Natural killer cell (primary cell): ENCODE results near the gene IRAK1. TPM values are rescaled to one million over a fixed set of nuclear protein-coding genes. Genes with fewer than 3 reads are reported as not detected.

Experiments used
- total RNA-seq, 4 donors: library from RNA; stranded (reverse); fragments of 120-200 nt in 1 of 4; gene quantifications; one replicate each; pipeline versions ENCODE4 v1.2.3 to v1.2.4, GENCODE V29; 2013 to 2022

The IRAK1 gene
- total RNA-seq, 3 donors from 2014 or later (not counting 1 experiment from before 2014, with no cell fraction given) = 87.5 to 114 (median 107) TPM

Other genes with a start within 250 kb of the IRAK1 start
- gene SRPK3, start 238.9 kb downstream of the IRAK1 start, total RNA-seq = not detected
- gene IDH3G, start 225.5 kb downstream of the IRAK1 start, total RNA-seq = 10 to 100 TPM; 70.1 to 76.5 (median 71.1) TPM
- gene SSR4, start 225.2 kb downstream of the IRAK1 start, total RNA-seq = 100 to 1,000 TPM; 160 to 280 (median 189) TPM
- gene PDZD4, start 189.4 kb downstream of the IRAK1 start, total RNA-seq = 100 to 1,000 TPM; 101 to 177 (median 157) TPM
- under 1 TPM in 2 of 3 donors, not detected in 1; 0.23 to 0.98 TPM for gene L1CAM, start 133.7 kb downstream of the IRAK1 start, total RNA-seq
- gene AVPR2, start 115.2 kb downstream of the IRAK1 start, total RNA-seq = not detected
- 100 to 1,000 TPM; 352 to 398 (median 384) TPM for gene ARHGAP4, start 93.6 kb downstream of the IRAK1 start, total RNA-seq
- gene NAA10, start 84.9 kb downstream of the IRAK1 start, total RNA-seq = 10 to 100 TPM; 63.4 to 82.3 (median 73.1) TPM
- 10 to 100 TPM; 14.3 to 17.1 (median 15.2) TPM for gene RENBP, start 75.3 kb downstream of the IRAK1 start, total RNA-seq
- gene HCFC1, start 48.1 kb downstream of the IRAK1 start, total RNA-seq = 10 to 100 TPM; 65.2 to 76.7 (median 67.5) TPM
- gene TMEM187, start 47.1 kb downstream of the IRAK1 start, total RNA-seq = 1 to 10 TPM; 1.2 to 4.3 (median 1.4) TPM
- 100 to 1,000 TPM; 177 to 198 (median 182) TPM for gene MECP2, start 77.8 kb upstream of the IRAK1 start, total RNA-seq
- not detected for gene OPN1LW, start 124.3 kb upstream of the IRAK1 start, total RNA-seq
- not detected for gene OPN1MW, start 162.7 kb upstream of the IRAK1 start, total RNA-seq
- not detected for gene OPN1MW2, start 199.9 kb upstream of the IRAK1 start, total RNA-seq
- gene OPN1MW3, start 237.7 kb upstream of the IRAK1 start, total RNA-seq = not detected